ENCODE measurements around the gene FMN1. TPM values are rescaled to one million over a fixed set of nuclear protein-coding genes. Genes with fewer than 3 reads are reported as not detected.

Gene FMN1
- polyA plus RNA-seq, 2 of the 4 experiments (the other 2 are of a cell fraction): 0.53 to 2.2 TPM

- 73% methylated on average over 7 of the region's 7 CpGs for WGBS (ENCODE audit: missing lambda C conversion rate)
- H3K4me3 ChIP-seq: no peak overlapping the region
- ATAC-seq (no peak), FAIRE-seq (peak; percentile 43), DNase-seq (ENCODE audit: low read depth in 1 of 2, low spot score in 1 of 2) (no peak)
- POLR2A ChIA-PET: no interaction called here
- CTCF ChIA-PET: interaction anchor here (0.9 to 4.6 kb wide), 6 partner anchors 148 to 341 kb away, joined by 3 to 26 read pairs (median 8); no protein-coding TSS in a partner anchor
- no peak overlapping the region for H3K27ac ChIP-seq
- no peaks in the 10 kb centered on the region for H3K4me1 ChIP-seq
- H3K9me3 ChIP-seq: no peaks in the 10 kb centered on the region
- TF ChIP-seq HDAC2 (IDR thresholded peaks at IDR 0.05) (no peak), E2F6 (IDR thresholded peaks at IDR 0.05; ENCODE audit: borderline replicate concordance, low read depth) (no peak), SMC3 (IDR thresholded peaks at IDR 0.05) (no peak), CHD2 (IDR thresholded peaks at IDR 0.05; ENCODE audit: low read length, partially characterized antibody) (no peak), FOSB (CRISPR knock-in tag; IDR thresholded peaks at IDR 0.05) (no peak), ZC3H11A (IDR thresholded peaks at IDR 0.05) (no peak)
- H3K4me2 ChIP-seq: no peak overlapping the region
Measured at GRCh38 chr15:32991619-32992111, 202.8 kb downstream of the FMN1 start.

- ChIA-PET POLR2A (no interaction called here), CTCF (interaction anchor here (0.9 to 4.6 kb wide), 5 partner anchors 34 to 340 kb away, joined by 3 to 26 read pairs (median 12); no protein-coding TSS in a partner anchor)
- no peaks in the 10 kb centered on the region for H3K9me3 ChIP-seq
- H3K4me1 ChIP-seq: no peaks in the 10 kb centered on the region
- H3K4me2 ChIP-seq: no peak overlapping the region
- ATAC-seq (no peak), FAIRE-seq (no peak), DNase-seq (ENCODE audit: low read depth in 1 of 2, low spot score in 1 of 2) (no peak)
- no peak overlapping the region for H3K27ac ChIP-seq
- WGBS (ENCODE audit: missing lambda C conversion rate): 75% methylated on average over 4 of the region's 4 CpGs
- no peak overlapping the region for H3K4me3 ChIP-seq
- TF ChIP-seq RAD21 (conservative IDR thresholded peaks at IDR 0.05 in 1 of 2, IDR thresholded peaks at IDR 0.05 in 1 of 2) (no peak), POLR2AphosphoS2 (conservative IDR thresholded peaks at IDR 0.05; ENCODE audit: low read length) (no peak), POLR2A (IDR thresholded peaks at IDR 0.05; ENCODE audit: low read length) (no peak), CEBPB (IDR thresholded peaks at IDR 0.05) (no peak), ESRRA (IDR thresholded peaks at IDR 0.05; ENCODE audit: borderline replicate concordance, low read length) (no peak), REST (IDR thresholded peaks at IDR 0.05) (no peak), EP300 (IDR thresholded peaks at IDR 0.05) (no peak), HOXB5 (CRISPR knock-in tag; IDR thresholded peaks at IDR 0.05) (no peak), SMC3 (IDR thresholded peaks at IDR 0.05) (no peak), CHD4 (IDR thresholded peaks at IDR 0.05; ENCODE audit: borderline replicate concordance) (no peak), RCOR1 (IDR thresholded peaks at IDR 0.05; ENCODE audit: low read depth, low read length) (no peak), ATOH8 (CRISPR knock-in tag; IDR thresholded peaks at IDR 0.05; ENCODE audit: low read depth) (no peak), GATA3 (IDR thresholded peaks at IDR 0.05; ENCODE audit: borderline replicate concordance) (no peak), HMGXB4 (CRISPR knock-in tag; IDR thresholded peaks at IDR 0.05; ENCODE audit: borderline replicate concordance) (no peak), MAZ (IDR thresholded peaks at IDR 0.05; ENCODE audit: borderline replicate concordance, low read depth, low read length) (no peak), FOSB (CRISPR knock-in tag; IDR thresholded peaks at IDR 0.05) (no peak), JUNB (IDR thresholded peaks at IDR 0.05) (no peak), TFCP2L1 (CRISPR knock-in tag; IDR thresholded peaks at IDR 0.05) (no peak), SREBF2 (IDR thresholded peaks at IDR 0.05) (no peak)
Measured at GRCh38 chr15:32990071-32990470, 204.4 kb downstream of the FMN1 start.

Data from A549 (cell line).